Activated naive CD8-positive, alpha-beta T cell (primary cell): ENCODE results near the gene ILKAP.

ENCODE experiments used
- H3K27ac Mint-ChIP-seq: one replicate; pipeline ENCODE4 v1.8.0; 2021; ENCODE audit warnings: mixed read lengths
- H3K27me3 Mint-ChIP-seq: one replicate; pipeline ENCODE4 v1.8.0; 2021; ENCODE audit warnings: mixed read lengths
- H3K36me3 Mint-ChIP-seq: one replicate; pipeline ENCODE4 v1.8.0; 2021; ENCODE audit warnings: mixed read lengths
- H3K4me1 Mint-ChIP-seq: one replicate; pipeline ENCODE4 v1.8.0; 2021; ENCODE audit warnings: low read depth, mixed read lengths
- H3K4me3 Mint-ChIP-seq: one replicate; pipeline ENCODE4 v1.8.0; 2021; ENCODE audit warnings: mild to moderate bottlenecking, mixed read lengths
- H3K9me3 Mint-ChIP-seq: one replicate; pipeline ENCODE4 v1.8.0; 2021; ENCODE audit warnings: low read depth, mixed read lengths

ILKAP gene

DNA sequence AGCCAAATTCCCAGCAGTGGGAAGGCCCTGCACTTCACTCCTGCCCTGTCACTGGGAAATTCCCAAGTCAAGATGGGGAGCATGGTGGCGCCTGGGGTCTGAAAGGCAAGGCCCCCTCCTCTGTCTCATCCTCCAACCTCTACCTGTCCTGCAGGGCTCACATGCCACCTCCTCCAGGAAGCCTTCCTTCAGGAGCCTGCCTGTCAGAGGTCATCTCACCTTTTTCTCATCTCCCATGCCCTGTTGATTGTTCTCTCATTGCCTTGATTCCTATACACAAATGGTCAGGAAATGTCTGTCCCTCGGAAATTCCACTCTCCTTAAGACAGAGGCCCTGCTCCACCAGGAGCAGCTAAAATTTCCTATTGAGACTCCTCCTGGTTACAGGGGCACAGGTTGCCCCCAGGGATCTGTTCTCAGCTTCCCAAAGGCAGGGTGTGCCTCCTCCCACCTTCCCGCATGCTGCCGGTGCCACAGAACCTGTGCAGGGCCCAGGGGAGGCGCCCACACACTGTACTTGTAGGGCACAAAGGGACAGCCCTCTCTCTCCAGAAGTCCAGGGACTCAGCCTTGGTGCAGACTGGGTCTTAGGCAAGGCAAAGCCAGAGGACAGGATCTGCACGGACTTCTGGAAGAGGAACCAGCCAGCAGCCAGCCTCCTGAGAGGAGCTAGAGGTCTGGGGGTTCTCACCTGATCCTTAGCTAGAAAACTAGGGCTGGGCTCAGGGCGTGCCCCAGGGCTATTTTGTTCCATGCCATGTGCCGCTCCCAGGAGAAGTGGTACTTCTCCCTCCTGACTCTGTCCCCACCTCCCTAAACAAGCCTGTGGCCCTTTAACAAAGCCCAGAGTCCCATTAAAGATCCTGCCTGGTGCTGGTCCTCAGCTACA is 23.4 kb upstream of the ILKAP start:
- Mint-ChIP-seq H3K4me3 (no peak overlapping the region), H3K4me1 (peaks cover 15% of the 10 kb centered on the region), H3K36me3 (peaks cover 8% of the 10 kb centered on the region), H3K27me3 (no peaks in the 10 kb centered on the region), H3K9me3 (no peaks in the 10 kb centered on the region), H3K27ac (no peak overlapping the region)

DNA sequence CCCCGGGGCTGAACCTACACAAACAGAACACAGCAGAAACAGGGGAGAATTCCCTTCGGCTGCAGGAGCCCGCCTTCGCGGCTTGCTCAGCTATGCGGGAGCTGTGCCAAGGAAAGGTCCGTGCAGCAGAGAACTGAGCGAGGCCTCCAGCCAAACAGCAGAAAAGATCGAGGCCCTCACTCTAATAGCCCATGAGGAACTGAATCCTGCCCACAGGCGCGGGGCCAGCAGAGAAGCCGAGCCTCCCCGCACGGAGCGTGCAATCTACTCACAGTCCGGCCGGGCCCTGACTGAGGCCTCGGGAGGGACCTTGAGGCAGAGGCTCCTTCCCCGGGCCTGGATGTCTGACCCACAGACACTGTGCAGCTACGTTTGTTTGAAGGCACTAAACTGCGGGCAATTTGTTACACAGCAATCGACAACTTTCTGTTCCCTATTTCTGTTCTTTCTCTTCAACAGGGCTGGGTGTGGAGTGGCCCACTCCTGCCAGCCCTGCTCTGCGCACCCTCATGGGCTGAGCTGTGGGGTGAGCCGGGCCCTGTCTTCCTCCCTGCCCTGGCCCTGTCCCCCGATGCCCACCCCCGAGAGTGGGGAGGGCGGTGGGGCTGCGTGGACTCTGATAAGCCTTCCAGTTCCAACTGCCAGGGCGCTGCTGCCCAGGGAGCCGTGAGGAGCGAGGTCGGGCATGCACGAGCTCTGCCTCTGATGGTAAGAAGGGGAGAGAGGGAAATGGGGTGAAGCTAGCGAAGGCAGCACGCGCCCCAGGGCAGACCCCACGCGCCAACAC is 22.6 kb upstream of the ILKAP start:
- Mint-ChIP-seq H3K27ac (no peak overlapping the region), H3K4me1 (peaks cover 9% of the 10 kb centered on the region), H3K9me3 (no peaks in the 10 kb centered on the region), H3K4me3 (no peak overlapping the region), H3K27me3 (no peaks in the 10 kb centered on the region), H3K36me3 (peaks cover 8% of the 10 kb centered on the region)

DNA sequence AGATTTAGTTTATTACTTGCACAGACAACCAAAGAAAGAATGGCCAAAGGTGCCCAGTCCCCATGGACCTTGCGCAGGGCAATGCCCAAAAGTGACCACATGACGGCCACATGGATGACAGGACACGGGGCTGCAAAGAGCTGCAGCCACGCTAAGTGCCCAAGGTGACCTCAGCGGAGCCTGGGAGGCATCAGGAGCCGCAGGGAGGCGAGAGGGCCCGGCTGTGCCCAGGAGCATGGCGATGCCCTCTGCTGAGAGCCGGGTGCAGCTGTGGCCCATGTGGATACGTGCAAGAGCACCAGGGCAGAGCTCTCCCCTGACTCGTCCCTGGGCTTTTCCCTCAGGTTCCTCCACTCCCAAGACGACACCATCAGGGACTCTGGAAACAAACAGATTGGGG is 21.6 kb upstream of the ILKAP start:
- Mint-ChIP-seq H3K36me3 (peaks cover 8% of the 10 kb centered on the region), H3K27me3 (no peaks in the 10 kb centered on the region), H3K4me3 (no peak overlapping the region), H3K4me1 (peaks cover 3% of the 10 kb centered on the region), H3K27ac (no peak overlapping the region), H3K9me3 (no peaks in the 10 kb centered on the region)

DNA sequence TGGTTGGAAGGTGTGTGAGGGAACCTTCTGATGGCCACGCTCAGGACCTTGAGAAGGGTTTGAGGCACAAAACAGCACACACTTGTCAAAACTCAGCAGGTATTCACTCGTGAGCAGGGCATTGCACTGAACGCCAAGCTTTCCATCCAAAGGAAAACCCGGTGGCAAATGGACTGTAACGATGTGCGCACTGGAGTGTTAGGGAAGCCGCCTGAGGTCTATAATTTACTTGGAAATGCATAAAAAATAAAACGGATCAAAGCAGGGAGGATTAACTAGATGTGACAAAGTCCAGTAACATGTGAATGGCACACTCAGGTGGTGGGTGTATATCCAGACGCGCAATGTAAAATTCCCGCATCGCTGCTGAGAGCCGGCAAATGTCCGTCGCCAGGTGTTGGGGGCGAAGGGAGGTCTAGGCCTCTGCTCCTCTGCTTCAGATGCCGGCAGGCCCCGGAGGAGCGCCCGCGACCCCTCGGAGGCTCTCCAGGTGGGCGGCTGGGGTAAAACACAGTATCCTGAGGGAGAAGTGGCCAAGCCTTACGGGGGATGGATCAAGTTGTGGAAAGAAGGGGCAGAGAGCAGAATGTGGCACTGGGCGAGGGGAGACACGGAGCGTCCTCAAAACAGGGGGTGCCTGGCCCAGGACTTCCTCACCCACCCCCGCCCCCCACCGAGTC is 21.0 kb upstream of the ILKAP start:
- Mint-ChIP-seq H3K27ac (no peak overlapping the region), H3K27me3 (no peaks in the 10 kb centered on the region), H3K4me3 (no peak overlapping the region), H3K9me3 (no peaks in the 10 kb centered on the region), H3K36me3 (peaks cover 8% of the 10 kb centered on the region), H3K4me1 (peaks cover 3% of the 10 kb centered on the region)

DNA sequence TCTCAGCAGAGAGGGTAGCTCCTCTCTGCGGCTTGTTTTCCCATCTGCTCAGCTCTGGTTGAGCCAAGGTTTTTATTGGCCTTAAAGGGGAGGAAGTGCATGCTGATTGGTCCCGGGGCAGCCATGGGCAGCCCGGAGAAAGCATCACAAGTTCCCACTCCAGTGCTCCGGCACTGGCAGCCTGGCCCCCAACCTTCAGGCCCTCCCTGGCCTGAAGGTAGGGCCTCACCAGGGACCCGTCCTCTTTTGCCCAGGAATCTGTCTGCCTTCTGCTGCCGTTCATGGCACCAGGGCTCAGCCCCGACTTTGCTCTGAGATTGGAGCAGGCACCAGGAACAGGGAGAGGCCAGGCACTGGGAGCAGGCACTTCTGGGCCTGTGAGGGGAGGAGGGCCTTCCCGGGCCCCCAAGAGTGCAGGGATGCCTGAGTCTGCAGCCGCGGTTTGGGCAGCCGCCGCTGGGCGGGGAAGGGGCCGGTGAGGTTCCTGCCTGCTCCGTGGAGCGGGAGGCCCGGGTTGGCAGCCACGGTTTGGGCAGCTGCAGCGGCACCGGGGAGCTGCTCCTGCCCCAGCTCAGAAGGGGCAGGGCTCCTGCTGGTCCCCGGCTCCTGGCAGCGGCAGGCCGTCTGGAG is 17.5 kb upstream of the ILKAP start:
- Mint-ChIP-seq H3K9me3 (no peaks in the 10 kb centered on the region), H3K36me3 (peaks cover 2% of the 10 kb centered on the region), H3K4me3 (no peak overlapping the region), H3K4me1 (no peaks in the 10 kb centered on the region), H3K27ac (no peak overlapping the region), H3K27me3 (peaks cover 1% of the 10 kb centered on the region)

DNA sequence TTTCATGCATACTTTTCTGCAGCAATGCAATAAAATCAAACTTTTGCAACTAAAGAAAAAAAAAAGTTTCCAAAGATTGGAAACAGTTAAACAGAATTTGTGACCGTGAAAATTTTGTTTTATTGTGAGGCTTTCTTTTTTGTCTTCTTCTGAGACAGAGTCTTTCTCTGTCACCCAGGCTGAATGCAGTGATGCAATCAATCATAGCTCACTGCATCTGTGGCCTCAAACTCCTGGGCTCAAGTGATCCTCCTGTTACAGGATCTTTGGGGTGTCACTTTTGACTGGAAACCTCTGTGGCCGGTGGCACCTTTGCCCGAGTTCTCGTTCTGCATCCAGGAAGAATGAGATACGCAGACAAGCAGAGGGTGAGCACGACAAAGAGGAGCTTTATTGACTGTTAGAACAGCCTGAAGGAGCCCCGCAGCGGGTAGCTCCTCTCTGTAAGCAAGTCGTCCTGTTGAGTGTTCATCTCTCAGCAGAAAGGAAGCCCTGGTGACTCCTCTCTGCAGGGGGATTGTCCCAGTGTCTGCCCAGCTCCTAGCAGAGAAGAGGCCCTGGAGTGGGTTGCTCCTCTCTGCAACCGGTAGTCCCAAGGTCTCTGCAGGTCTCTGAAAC is 16.9 kb upstream of the ILKAP start:
- Mint-ChIP-seq H3K4me1 (no peaks in the 10 kb centered on the region), H3K4me3 (no peak overlapping the region), H3K27me3 (peaks cover 4% of the 10 kb centered on the region), H3K9me3 (no peaks in the 10 kb centered on the region), H3K36me3 (peaks cover 2% of the 10 kb centered on the region), H3K27ac (no peak overlapping the region)

DNA sequence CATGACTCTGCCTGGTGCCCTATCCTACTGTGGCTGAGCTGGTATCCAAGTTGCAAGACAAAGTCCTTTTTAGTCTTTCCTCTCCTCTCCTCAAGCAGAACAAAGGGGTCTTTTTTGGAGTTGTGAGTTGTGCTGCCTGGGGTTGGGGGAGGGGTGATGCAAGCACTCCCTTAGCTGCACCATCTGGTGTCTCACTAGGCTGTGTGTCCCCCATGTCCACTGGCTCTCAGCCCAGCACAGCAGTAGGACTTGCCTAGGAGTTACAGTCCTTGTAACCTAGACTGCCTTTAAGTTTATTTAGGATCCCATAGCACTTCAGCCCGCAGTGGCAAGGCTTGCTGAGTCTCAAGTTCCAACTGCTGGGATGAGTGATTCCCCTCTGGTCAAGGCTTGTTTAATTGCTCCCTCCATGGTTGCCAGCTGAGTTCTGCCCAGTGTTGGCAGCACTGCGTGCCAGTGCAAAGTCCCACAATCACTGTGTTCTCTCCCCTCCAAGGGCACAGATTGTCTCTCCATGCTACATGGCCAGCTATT is 13.2 kb upstream of the ILKAP start:
- Mint-ChIP-seq H3K27ac (no peak overlapping the region), H3K4me1 (no peaks in the 10 kb centered on the region), H3K9me3 (no peaks in the 10 kb centered on the region), H3K27me3 (peaks cover 12% of the 10 kb centered on the region), H3K36me3 (no peaks in the 10 kb centered on the region), H3K4me3 (no peak overlapping the region)

DNA sequence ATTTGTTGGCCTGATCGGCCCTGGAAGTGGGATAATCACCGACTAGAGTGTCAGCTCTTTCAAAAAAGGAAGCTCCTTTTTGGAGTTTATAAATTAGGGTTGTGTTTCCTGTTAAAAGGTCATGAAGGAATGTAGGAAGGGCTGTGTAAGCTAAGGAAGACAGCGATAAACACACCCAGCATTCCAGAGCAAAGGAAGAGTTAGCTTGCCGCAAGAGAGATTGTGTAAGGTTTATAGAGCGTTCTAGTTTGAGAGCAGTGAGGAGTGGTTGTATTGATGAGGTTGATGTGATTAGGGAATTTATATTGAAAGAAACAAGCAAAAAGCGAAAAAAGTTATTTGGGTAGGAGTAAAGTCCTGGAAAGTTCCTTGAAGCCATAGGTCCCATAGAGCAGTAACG is 3.5 kb upstream of the ILKAP start:
- H3K9me3 Mint-ChIP-seq, result no peaks in the 10 kb centered on the region
- no peak overlapping the region for H3K4me3 Mint-ChIP-seq
- H3K27me3 Mint-ChIP-seq, result no peaks in the 10 kb centered on the region
- H3K36me3 Mint-ChIP-seq, result peaks cover 2% of the 10 kb centered on the region
- peaks cover 10% of the 10 kb centered on the region for H3K4me1 Mint-ChIP-seq
- H3K27ac Mint-ChIP-seq, result no peak overlapping the region

DNA sequence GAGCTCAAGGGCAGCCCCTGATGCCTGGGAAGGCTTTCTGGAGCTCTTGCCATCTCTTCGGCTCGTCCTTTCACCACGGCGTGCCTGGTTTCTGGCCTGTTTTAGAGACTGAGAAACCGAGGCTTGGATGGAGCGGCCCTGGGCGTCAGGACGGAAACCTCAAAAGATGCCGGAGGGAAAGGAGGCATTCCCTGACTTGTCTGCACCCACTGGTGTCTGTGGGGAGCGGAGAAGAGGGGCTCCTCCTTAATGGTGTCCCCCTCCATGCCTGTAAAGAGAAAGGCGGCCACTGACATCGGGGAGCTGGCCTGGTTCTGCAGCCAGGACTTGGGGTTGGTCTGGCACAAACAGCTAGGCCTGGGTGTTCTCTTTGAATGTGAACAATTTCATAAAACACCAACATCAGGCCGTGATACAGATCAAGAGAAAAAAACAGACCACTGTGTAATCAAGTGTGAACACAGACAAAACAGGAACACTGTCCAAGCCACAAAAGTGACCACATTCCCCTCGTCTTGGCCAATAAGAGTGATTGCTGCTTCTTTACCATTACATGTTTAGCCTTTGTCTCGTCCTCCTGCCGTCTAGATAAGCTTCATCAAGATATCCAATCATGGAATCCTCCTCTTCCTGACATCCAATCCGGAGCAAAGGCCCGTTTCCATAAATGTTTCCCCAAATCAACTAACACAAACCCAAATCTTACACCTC is 633 bp upstream of the ILKAP start:
- H3K36me3 Mint-ChIP-seq, result peaks cover 3% of the 10 kb centered on the region
- no peaks in the 10 kb centered on the region for H3K9me3 Mint-ChIP-seq
- H3K4me1 Mint-ChIP-seq, result peaks cover 38% of the 10 kb centered on the region
- H3K4me3 Mint-ChIP-seq, result peak overlapping the region; percentile 85
- H3K27me3 Mint-ChIP-seq, result no peaks in the 10 kb centered on the region
- peak overlapping the region; percentile 95 for H3K27ac Mint-ChIP-seq

DNA sequence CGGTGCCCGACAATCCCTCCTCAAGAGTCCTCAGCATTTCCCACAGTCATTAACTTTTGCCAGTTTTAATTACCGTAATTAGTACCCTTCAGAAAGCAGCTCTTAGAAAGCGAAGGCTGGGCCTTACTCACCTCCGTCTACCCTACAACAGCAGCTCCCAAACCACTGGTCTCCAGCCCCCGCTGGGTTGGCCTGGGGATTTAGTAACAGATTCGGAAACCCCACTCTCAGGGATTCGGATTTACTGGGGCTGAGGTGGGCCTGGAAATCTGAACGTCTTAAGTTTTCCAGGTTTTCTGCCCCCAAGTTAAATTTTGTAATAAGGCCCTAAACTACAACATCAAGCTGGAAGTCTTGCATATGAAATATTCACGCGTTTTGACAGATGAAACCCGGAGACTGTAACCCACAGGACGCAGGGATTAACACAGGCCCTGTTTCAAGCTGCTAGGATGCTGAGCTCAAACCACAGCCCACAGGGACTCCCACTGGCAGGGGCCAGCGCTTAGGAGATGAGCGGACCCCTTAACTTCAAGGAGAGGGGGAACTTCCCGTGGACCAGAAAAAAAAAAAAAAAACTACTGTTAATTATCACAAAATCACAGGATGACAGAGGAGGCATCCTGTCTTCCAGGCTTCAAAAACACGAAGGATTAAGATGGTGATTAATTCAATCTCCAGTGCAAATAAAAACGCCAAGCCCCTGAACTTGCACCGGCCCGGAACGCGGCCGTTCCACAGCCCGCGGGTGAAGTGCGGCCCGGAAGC is 985 bp downstream of the ILKAP start:
- H3K36me3 Mint-ChIP-seq, result peaks cover 6% of the 10 kb centered on the region
- H3K4me3 Mint-ChIP-seq, result peak overlapping the region; percentile 90
- H3K27ac Mint-ChIP-seq, result peak overlapping the region; percentile 88
- no peaks in the 10 kb centered on the region for H3K27me3 Mint-ChIP-seq
- H3K4me1 Mint-ChIP-seq, result peaks cover 54% of the 10 kb centered on the region
- no peaks in the 10 kb centered on the region for H3K9me3 Mint-ChIP-seq

DNA sequence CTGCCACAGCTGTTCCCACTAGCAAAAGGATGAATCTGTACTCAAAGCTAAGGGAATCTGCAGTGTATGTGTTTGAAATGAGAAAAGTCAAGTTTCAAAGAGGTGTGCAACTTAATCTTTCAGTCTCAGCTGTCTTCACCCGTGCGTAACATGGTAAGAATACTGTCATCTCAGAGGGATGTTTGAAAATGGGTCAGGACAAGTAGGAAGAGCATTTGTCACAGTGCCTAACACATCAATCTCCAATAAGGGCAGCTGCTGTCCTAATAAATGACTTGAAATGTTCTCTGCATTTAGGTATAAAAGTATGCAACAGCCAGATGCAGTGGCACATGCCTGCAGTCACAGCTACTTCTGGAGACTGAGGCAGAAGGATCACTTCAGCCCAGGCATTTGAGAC is 13.1 kb downstream of the ILKAP start:
- no peaks in the 10 kb centered on the region for H3K9me3 Mint-ChIP-seq
- H3K36me3 Mint-ChIP-seq, result peaks cover 17% of the 10 kb centered on the region
- H3K4me1 Mint-ChIP-seq, result peaks cover 4% of the 10 kb centered on the region
- no peaks in the 10 kb centered on the region for H3K27me3 Mint-ChIP-seq
- no peak overlapping the region for H3K27ac Mint-ChIP-seq
- H3K4me3 Mint-ChIP-seq, result no peak overlapping the region

DNA sequence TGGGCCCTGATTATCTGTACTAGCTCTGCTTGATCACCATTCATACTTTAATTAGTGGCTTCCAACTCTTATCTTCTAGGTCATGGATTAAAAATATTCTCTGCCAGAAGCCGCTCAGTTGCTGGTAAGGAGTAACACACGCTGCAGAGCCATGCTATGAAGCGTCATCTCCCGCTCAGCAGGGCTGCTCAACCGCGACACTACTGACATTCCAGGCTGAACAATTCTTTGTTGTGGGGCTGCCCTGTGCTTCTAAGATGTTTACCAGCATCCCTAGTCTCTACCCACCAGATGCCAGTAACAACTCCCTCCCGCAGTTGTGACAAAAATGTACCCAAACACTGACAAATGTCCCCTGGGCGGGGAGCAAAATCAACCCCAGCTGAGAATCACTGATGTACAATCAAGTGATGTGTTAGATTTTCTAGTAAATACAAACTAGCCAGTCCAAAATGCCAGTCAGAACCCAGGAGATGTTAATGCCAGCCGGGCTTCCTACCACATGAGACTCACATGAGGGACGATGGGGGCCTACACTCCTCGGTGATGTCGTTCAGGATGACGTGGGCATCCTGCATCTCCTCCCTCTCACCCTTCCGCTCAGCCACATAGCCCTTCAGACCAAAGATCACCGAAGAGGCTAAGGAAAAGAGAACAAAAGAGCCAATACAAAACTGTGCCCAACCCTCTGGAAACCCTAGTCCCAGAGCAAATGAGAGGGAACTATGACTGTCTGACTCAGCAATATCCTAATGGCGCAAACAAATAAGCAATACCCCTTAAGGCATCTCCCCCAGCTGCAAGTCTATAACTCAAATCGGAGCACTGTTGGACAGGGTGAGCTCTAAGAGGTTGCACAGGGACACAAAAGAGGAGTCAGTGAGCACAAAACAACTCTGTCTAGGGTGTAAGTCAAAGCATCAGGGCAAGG is 15.6 kb downstream of the ILKAP start:
- Mint-ChIP-seq H3K36me3 (peaks cover 18% of the 10 kb centered on the region), H3K27ac (no peak overlapping the region), H3K4me3 (no peak overlapping the region), H3K9me3 (no peaks in the 10 kb centered on the region), H3K27me3 (no peaks in the 10 kb centered on the region), H3K4me1 (peaks cover 4% of the 10 kb centered on the region)
